SU-DHL-6 (cell line): ENCODE data around the gene SELENOH.

ENCODE experiments used
- H2AFZ ChIP-seq: fragments of 200-600 bp; sonication (generic); 2 replicates; pipeline ENCODE4 v1.6.1; 2014; ENCODE audit warnings: low read depth, mild to moderate bottlenecking, moderate library complexity, mixed read lengths, antibody characterized with exemption, low read length; ENCODE audit not compliant: severe bottlenecking
- H3F3A ChIP-seq: fragments of 200-600 bp; shearing (Covaris generic); 2 replicates; pipeline ENCODE4 v1.6.0; 2016; ENCODE audit warnings: antibody characterized with exemption, mild to moderate bottlenecking; ENCODE audit not compliant: insufficient read depth
- H3K27ac ChIP-seq: fragments of 200-600 bp; sonication (generic); 2 replicates; pipeline ENCODE4 v1.5.1; 2016; ENCODE audit warnings: low read depth, mild to moderate bottlenecking, low read length, moderate library complexity, mixed read lengths
- H3K27me3 ChIP-seq: fragments of 200-600 bp; sonication (generic), shearing (Covaris generic); 2 replicates; pipeline ENCODE4 v1.6.0; 2014; ENCODE audit warnings: mild to moderate bottlenecking, low read length
- H3K36me3 ChIP-seq: fragments of 200-600 bp; sonication (generic); 2 replicates; pipeline ENCODE4 v1.6.1; 2014; ENCODE audit warnings: mild to moderate bottlenecking, low read length, mixed read lengths
- H3K4me2 ChIP-seq: fragments of 300-600, 200-600 bp; shearing (Covaris generic), sonication (generic); 2 replicates; pipeline ENCODE4 v1.6.0; 2014; ENCODE audit warnings: low read length, low read depth, mild to moderate bottlenecking; ENCODE audit not compliant: poor library complexity, severe bottlenecking
- H3K4me3 ChIP-seq: fragments of 200-600 bp; sonication (generic); 2 replicates; pipeline ENCODE4 v1.5.1; 2014; ENCODE audit warnings: antibody characterized with exemption, low read length, mild to moderate bottlenecking, mixed read lengths; ENCODE audit not compliant: insufficient read depth, poor library complexity, severe bottlenecking
- H3K79me2 ChIP-seq: fragments of 200-600 bp; sonication (generic); 2 replicates; pipeline ENCODE4 v1.6.1; 2014; ENCODE audit warnings: mild to moderate bottlenecking, low read length, moderate library complexity; ENCODE audit not compliant: insufficient read depth
- H3K9ac ChIP-seq: fragments of 200-600 bp; sonication (generic); 2 replicates; pipeline ENCODE4 v1.7.0; 2014; ENCODE audit warnings: mild to moderate bottlenecking, low read length
- H3K9me2 ChIP-seq: fragments of 200-600 bp; sonication (generic); replicated peaks from 2 replicates; pipeline ENCODE4 v1.6.1; 2014; ENCODE audit warnings: low read length; ENCODE audit not compliant: insufficient read depth
- H3K9me3 ChIP-seq: fragments of 200-600 bp; sonication (generic); 2 replicates; pipeline ENCODE4 v1.6.1; 2014; ENCODE audit warnings: low read length, mixed read lengths; ENCODE audit not compliant: insufficient read depth
- H4K20me1 ChIP-seq: fragments of 200-600 bp; sonication (generic); 2 replicates; pipeline ENCODE4 v1.6.1; 2014; ENCODE audit warnings: low read depth, mild to moderate bottlenecking, antibody characterized with exemption, low read length, moderate library complexity, mixed read lengths
- EZH2phosphoT487 ChIP-seq: fragments of 200-600 bp; sonication (generic), shearing (Covaris generic); conservative IDR thresholded peaks from 2 replicates; pipeline ENCODE4 v1.6.1; 2018; ENCODE audit warnings: mild to moderate bottlenecking, antibody characterized with exemption, low read length, moderate library complexity, mixed read lengths
- TF ChIP-seq, protein P1 (sequence below): fragments of 200-600 bp; sonication (generic); IDR thresholded peaks from one replicate; pipeline ENCODE4 v1.5.1; 2017; ENCODE audit warnings: antibody characterized with exemption, mild to moderate bottlenecking, low read length, moderate library complexity; ENCODE audit not compliant: insufficient read depth, poor library complexity, severe bottlenecking

The SELENOH gene, protein sequence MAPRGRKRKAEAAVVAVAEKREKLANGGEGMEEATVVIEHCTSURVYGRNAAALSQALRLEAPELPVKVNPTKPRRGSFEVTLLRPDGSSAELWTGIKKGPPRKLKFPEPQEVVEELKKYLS

DNA sequence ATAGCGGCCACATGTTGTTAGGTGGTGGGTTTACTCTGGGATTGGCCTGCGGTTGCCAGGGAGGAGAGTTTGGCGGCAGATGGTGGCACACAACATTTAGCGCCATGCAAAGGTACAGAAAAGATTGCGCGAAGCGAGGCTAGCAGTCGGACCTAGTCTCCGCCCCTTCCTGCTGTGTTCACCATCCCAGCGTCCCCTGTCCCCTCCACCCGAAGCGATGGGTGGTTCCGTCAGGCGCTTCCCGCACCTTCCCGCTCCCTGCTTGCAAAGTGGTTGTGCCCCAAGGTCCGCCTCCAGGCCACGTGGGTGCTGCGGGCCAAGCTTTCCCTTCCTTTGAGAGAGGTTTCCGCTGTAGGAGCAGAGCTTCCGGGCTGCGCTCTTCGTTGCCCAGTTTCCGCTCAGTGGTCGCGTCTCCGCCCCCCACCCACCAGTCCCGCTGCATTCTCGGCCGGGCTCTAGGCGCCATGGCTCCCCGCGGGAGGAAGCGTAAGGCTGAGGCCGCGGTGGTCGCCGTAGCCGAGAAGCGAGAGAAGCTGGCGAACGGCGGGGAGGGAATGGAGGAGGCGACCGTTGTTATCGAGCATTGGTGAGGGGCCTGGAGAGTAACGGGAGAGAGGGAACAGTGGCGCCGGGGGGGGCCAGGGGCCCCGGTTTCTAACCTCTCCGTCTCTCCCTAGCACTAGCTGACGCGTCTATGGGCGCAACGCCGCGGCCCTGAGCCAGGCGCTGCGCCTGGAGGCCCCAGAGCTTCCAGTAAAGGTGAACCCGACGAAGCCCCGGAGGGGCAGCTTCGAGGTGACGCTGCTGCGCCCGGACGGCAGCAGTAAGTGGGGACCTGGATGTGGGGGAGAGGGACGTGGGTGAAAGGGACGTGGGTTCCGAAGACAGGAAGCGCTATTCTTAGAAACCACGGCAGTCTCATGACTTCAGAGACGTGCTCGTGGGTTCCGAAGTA, at the start of gene SELENOH:
SELENOH (plus strand) TSS at position 360 of the 955 bp plus-strand sequence; CDS start at position 465, 105 bp downstream.
- Histone ChIP-seq H3K79me2 (peaks cover 15% of the 10 kb centered on the region), H3K27ac (peak within 1 kb of the TSS; percentile 71), H3K9me3 (no peaks in the 10 kb centered on the region), H3K9ac (peak within 1 kb of the TSS; percentile 95), H3K4me2 (peak within 1 kb of the TSS; percentile 92), H3K4me3 (peak within 1 kb of the TSS; percentile 96), H3K36me3 (0 out of 2 replicates have a peak, but pooled peaks cover 6% of the 10 kb centered on the region), H3K27me3 (no peaks in the 10 kb centered on the region), H3K9me2 (no peaks in the 10 kb centered on the region), H4K20me1 (no peaks in the 10 kb centered on the region), H3F3A (peaks cover 21% of the 10 kb centered on the region), H2AFZ (peak within 1 kb of the TSS; percentile 83)
- no peak for TF ChIP-seq EZH2phosphoT487
- TF ChIP-seq, protein P1, sequence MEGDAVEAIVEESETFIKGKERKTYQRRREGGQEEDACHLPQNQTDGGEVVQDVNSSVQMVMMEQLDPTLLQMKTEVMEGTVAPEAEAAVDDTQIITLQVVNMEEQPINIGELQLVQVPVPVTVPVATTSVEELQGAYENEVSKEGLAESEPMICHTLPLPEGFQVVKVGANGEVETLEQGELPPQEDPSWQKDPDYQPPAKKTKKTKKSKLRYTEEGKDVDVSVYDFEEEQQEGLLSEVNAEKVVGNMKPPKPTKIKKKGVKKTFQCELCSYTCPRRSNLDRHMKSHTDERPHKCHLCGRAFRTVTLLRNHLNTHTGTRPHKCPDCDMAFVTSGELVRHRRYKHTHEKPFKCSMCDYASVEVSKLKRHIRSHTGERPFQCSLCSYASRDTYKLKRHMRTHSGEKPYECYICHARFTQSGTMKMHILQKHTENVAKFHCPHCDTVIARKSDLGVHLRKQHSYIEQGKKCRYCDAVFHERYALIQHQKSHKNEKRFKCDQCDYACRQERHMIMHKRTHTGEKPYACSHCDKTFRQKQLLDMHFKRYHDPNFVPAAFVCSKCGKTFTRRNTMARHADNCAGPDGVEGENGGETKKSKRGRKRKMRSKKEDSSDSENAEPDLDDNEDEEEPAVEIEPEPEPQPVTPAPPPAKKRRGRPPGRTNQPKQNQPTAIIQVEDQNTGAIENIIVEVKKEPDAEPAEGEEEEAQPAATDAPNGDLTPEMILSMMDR, result no peak

DNA sequence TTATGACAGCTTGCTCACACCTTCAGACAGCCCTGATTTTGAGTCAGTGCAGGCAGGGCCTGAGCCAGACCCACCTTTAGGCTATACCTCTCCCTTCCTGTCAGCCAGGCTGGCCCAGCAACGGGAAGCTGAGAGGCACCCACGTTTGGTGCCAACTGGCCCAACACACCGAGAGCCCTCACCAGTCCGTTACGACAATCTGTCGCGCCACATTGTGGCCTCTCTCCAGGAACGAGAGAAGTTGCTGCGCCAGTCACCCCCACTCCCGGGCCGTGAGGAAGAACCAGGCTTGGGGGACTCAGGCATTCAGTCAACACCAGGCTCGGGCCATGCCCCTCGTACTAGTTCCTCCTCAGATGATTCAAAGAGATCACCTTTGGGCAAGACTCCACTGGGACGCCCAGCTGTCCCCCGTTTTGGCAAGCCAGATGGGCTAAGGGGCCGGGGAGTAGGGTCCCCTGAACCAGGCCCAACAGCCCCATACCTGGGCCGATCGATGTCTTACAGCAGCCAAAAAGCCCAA, 42.4 kb upstream of the SELENOH start:
- H3K79me2 ChIP-seq, result no peaks in the 10 kb centered on the region
- no peaks in the 10 kb centered on the region for H3K27me3 ChIP-seq
- H4K20me1 ChIP-seq, result no peaks in the 10 kb centered on the region
- H3F3A ChIP-seq, result peaks cover 7% of the 10 kb centered on the region; the same call in 1 of the 2 replicates
- no peaks in the 10 kb centered on the region for H3K9me3 ChIP-seq
- H3K27ac ChIP-seq, result no peak overlapping the region
- H3K4me3 ChIP-seq, result no peak overlapping the region
- no peaks in the 10 kb centered on the region for H3K9me2 ChIP-seq
- H3K9ac ChIP-seq, result no peak overlapping the region
- H2AFZ ChIP-seq, result no peak overlapping the region
- no peak for TF ChIP-seq EZH2phosphoT487
- TF ChIP-seq, protein P1, result no peak
- no peak overlapping the region for H3K4me2 ChIP-seq
- H3K36me3 ChIP-seq, result peaks cover 11% of the 10 kb centered on the region

DNA sequence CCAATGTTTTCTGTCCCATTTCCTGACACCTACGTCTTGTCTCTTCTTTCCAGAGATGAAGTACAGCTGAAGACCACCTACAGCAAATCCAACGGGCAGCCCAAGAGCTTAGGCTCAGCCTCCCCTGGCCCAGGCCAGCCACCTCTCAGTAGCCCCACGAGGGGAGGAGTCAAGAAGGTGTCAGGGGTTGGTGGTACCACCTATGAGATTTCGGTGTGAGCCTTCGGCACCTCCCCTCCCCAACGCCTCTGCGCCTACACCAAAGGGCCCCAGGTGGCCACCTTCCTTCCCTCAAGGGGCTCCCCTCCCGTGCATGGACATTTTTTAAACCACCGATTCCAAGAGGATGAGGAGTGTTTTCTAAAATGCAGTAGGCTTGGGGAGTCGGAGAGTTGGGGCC, 41.5 kb upstream of the SELENOH start:
- Histone ChIP-seq H3K79me2 (no peaks in the 10 kb centered on the region), H3K9ac (no peak overlapping the region), H3K27me3 (no peaks in the 10 kb centered on the region), H3K9me3 (no peaks in the 10 kb centered on the region), H3F3A (peaks cover 7% of the 10 kb centered on the region; the same call in 1 of the 2 replicates), H4K20me1 (no peaks in the 10 kb centered on the region), H3K9me2 (no peaks in the 10 kb centered on the region), H2AFZ (no peak overlapping the region), H3K27ac (no peak overlapping the region), H3K4me3 (no peak overlapping the region), H3K36me3 (peaks cover 14% of the 10 kb centered on the region), H3K4me2 (no peak overlapping the region)
- no peak for TF ChIP-seq EZH2phosphoT487
- TF ChIP-seq, protein P1, result no peak
